Coronary artery (tissue), 2 donors: ENCODE measurements around the gene CTNNA3.

Experiments
- DNase-seq: peaks from one replicate; pipeline ENCODE4 v3.0.0-alpha.2; 2017; ENCODE audit warnings: low spot score
- H3K27ac ChIP-seq, 2 donors: fragments of 200-600 bp; sonication (generic); one replicate each; pipeline ENCODE4 v1.5.1; 2016 to 2019
- H3K4me3 ChIP-seq: fragments of 200-600 bp; sonication (generic); 2 replicates; pipeline ENCODE4 v1.5.1; 2016; ENCODE audit warnings: mild to moderate bottlenecking, moderate library complexity
- CTCF ChIP-seq: fragments of 200-600 bp; sonication (generic); IDR thresholded peaks from one replicate; pipeline ENCODE4 v1.5.1; 2019; ENCODE audit warnings: antibody characterized with exemption

CTNNA3 gene

GRCh38 chr10:67100951-67101350, 595.0 kb downstream of the CTNNA3 start:
- H3K4me3 ChIP-seq, result no peak overlapping the region
- no peak overlapping the region for H3K27ac ChIP-seq
- TF ChIP-seq CTCF, result no peak
- no peak for DNase-seq

- no peak for TF ChIP-seq CTCF
- no peak for DNase-seq
- Histone ChIP-seq H3K27ac (no peak overlapping the region), H3K4me3 (no peak overlapping the region)
Measured at GRCh38 chr10:67098461-67098860, 597.5 kb downstream of the CTNNA3 start.

- DNase-seq, result no peak
- no peak overlapping the region for H3K4me3 ChIP-seq
- TF ChIP-seq CTCF, result no peak
- H3K27ac ChIP-seq, result no peak overlapping the region
Measured at GRCh38 chr10:67095531-67095930, 600.5 kb downstream of the CTNNA3 start.

- no peak for DNase-seq
- Histone ChIP-seq H3K27ac (no peak overlapping the region), H3K4me3 (no peak overlapping the region)
- no peak for TF ChIP-seq CTCF
Measured at GRCh38 chr10:67088036-67088435, 608.0 kb downstream of the CTNNA3 start.

- TF ChIP-seq CTCF, result no peak
- DNase-seq, result no peak
- no peak overlapping the region for H3K4me3 ChIP-seq
- no peak overlapping the region for H3K27ac ChIP-seq
Measured at GRCh38 chr10:67087135-67087425, 608.9 kb downstream of the CTNNA3 start.

- DNase-seq, result no peak
- H3K4me3 ChIP-seq, result no peak overlapping the region
- H3K27ac ChIP-seq, result no peak overlapping the region
- no peak for TF ChIP-seq CTCF
Measured at GRCh38 chr10:67086327-67087134, 609.5 kb downstream of the CTNNA3 start.

- no peak for TF ChIP-seq CTCF
- no peak overlapping the region for H3K4me3 ChIP-seq
- no peak for DNase-seq
- no peak overlapping the region for H3K27ac ChIP-seq
Measured at GRCh38 chr10:67079126-67079525, 616.9 kb downstream of the CTNNA3 start.
